Astrocyte (in vitro differentiated cells and primary cell): Measurements from ENCODE around the gene CRYBB2.

ENCODE experiments used
- CTCF ChIP-seq: IDR thresholded peaks from 2 replicates; pipeline ENCODE4 v1.5.1; 2011; ENCODE audit warnings: low read depth, mild to moderate bottlenecking, inconsistent platforms, low read length, moderate library complexity; ENCODE audit not compliant: insufficient read depth
- EZH2 ChIP-seq: IDR thresholded peaks from 2 replicates; pipeline ENCODE4 v1.6.1; 2012; ENCODE audit warnings: mild to moderate bottlenecking, low read length, inconsistent platforms; ENCODE audit not compliant: insufficient read depth

GRCh38 chr22:25203082-25203481, 16.4 kb upstream of the CRYBB2 start:
- no peak for TF ChIP-seq CTCF
- no peak for TF ChIP-seq EZH2
